Natural killer cell treated with Interleukin-12 subunit alpha and Interleukin-12 subunit beta and Interleukin-15 and Interleukin-18, amount 100 ng/mL, for 72 hours (primary cell): ENCODE measurements around the gene TFR2. TPM values are rescaled to one million over a fixed set of nuclear protein-coding genes. Genes with fewer than 3 reads are reported as not detected.

Source experiments
- ATAC-seq, 2 donors: fragments of 150-1000 bp; cut with Tn5 transposase in 1 of 2; sonication (Bioruptor Pico), chemical (Tn5 transposase) in 1 of 2; 2 replicates each; pipeline ENCODE4 v1.10.0; 2021
- DNase-seq: peaks from one replicate; pipeline ENCODE4 v3.0.0; 2022; ENCODE audit warnings: low spot score
- H3K27ac Mint-ChIP-seq, 2 donors: 1 replicate in 1 of 2; 2 replicates in 1 of 2; pipeline ENCODE4 v1.8.0; 2022; ENCODE audit warnings: mixed read lengths in 2 of 2, mild to moderate bottlenecking in 1 of 2, moderate library complexity in 1 of 2
- H3K27me3 Mint-ChIP-seq, 2 donors: 1 replicate in 1 of 2; 2 replicates in 1 of 2; pipeline ENCODE4 v1.8.0; 2022; ENCODE audit warnings: mixed read lengths in 2 of 2
- H3K36me3 Mint-ChIP-seq: one replicate; pipeline ENCODE4 v1.8.0; 2022; ENCODE audit warnings: mixed read lengths
- H3K4me1 Mint-ChIP-seq, 2 donors: 1 replicate in 1 of 2; 2 replicates in 1 of 2; pipeline ENCODE4 v1.8.0; 2022; ENCODE audit warnings: low read depth in 2 of 2, mixed read lengths in 2 of 2, mild to moderate bottlenecking in 1 of 2
- H3K4me3 Mint-ChIP-seq: one replicate; pipeline ENCODE4 v1.8.0; 2022; ENCODE audit warnings: mixed read lengths
- H3K9me3 Mint-ChIP-seq: 2 replicates; pipeline ENCODE4 v1.8.0; 2022; ENCODE audit warnings: mixed read lengths
- total RNA-seq, 2 donors: library from RNA; stranded (reverse); gene quantifications; one replicate each; pipeline ENCODE4 v1.2.3, GENCODE V29; 2022

The TFR2 gene
- total RNA-seq, 2 donors from 2014 or later, result 10.1 to 34.1 TPM

DNA sequence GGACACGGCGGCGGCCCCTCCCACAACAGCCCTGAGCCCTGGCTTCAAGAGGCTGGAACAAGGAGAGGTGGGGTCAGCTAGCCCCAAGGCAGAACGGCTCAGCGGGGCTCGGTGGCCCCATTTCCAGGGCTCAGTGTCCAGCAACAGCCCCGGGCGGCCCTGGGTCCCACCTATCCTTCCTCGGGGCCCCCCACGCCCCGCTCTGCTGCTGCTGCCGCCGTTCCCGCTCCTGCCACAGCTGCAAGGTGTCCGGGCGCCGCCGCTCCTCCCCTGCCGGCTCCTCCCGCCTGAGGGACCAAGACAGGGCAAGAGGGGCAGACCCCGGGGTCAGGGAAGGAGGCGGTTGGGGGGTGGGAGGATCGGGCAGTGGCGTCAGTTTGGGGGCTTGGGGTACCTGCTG lies 64.2 kb downstream of the TFR2 start:
- DNase-seq, result peak; percentile 60
- Mint-ChIP-seq H3K27me3 (no peaks in the 10 kb centered on the region), H3K4me3 (no peak overlapping the region), H3K9me3 (no peaks in the 10 kb centered on the region), H3K27ac (no peak overlapping the region), H3K4me1 (no peaks in the 10 kb centered on the region), H3K36me3 (no peaks in the 10 kb centered on the region)
- no peak for ATAC-seq

DNA sequence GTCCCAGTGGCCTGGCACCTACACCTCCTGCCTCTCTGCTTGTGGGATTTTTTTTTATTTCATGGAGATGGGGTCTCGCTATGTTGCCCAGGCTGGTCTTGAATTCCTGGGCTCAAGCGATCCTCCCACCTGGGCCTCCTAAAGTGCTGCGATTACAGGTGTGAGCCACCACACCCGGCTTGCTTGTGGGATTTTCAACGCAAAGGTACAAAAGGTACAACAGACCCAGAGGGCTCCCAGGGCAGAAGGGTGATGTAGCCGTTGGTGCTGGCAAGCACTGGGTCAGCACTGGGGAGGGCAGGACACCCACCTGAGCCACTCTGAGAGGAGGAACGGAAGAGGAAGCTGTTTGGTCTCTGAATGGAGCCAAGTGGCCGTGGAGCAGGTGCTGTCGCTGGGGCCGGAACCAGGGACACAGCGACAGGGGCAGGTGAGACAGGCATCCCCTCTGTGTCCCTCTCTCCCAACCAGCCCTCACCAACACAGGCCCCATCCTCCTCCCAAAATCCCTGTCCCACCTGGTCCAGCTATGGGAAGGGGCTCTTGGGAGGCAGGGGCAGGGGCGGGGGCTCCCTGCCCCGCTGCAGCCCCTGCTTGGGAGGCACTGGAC lies 64.9 kb downstream of the TFR2 start:
- no peaks in the 10 kb centered on the region for H3K27me3 Mint-ChIP-seq
- no peaks in the 10 kb centered on the region for H3K4me1 Mint-ChIP-seq
- no peaks in the 10 kb centered on the region for H3K36me3 Mint-ChIP-seq
- no peak overlapping the region for H3K27ac Mint-ChIP-seq
- DNase-seq (peak; percentile 56), ATAC-seq (no peak)
- no peaks in the 10 kb centered on the region for H3K9me3 Mint-ChIP-seq
- no peak overlapping the region for H3K4me3 Mint-ChIP-seq

DNA sequence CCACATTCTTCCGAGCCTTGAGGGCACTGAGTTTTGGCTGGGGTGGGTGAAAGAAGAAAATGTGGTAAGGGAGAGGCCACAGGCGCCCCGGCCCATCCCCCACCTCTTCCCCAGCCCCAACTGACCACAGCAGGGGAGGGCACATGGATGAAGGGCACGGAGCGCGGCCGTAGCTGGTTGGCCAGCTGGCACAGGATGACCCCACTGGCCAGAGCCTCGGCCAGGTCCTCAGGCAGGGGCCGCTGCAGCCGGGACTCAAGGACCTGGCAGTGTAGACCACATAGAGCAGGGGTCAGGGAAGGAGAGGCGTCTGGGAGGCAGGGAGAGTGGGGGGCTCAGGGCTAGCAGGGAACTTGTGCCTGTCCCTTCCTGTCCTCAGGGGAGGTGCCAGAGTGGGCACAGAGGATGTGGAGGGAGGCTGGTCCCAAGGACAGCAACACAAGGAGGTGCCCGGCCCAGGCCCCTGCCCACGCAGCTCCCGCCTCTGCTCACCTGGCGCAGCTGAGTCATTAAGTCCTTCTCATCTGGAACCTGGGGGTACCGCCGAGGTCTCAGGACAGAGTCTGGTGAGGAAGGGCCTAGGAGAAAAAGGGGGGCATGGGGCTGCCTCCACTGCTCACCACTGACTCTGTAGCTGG lies 65.5 kb downstream of the TFR2 start:
- no peak overlapping the region for H3K4me3 Mint-ChIP-seq
- H3K27me3 Mint-ChIP-seq, result no peaks in the 10 kb centered on the region
- ATAC-seq (no peak), DNase-seq (peak; percentile 45)
- H3K4me1 Mint-ChIP-seq, result no peaks in the 10 kb centered on the region
- H3K36me3 Mint-ChIP-seq, result no peaks in the 10 kb centered on the region
- no peaks in the 10 kb centered on the region for H3K9me3 Mint-ChIP-seq
- H3K27ac Mint-ChIP-seq, result no peak overlapping the region

DNA sequence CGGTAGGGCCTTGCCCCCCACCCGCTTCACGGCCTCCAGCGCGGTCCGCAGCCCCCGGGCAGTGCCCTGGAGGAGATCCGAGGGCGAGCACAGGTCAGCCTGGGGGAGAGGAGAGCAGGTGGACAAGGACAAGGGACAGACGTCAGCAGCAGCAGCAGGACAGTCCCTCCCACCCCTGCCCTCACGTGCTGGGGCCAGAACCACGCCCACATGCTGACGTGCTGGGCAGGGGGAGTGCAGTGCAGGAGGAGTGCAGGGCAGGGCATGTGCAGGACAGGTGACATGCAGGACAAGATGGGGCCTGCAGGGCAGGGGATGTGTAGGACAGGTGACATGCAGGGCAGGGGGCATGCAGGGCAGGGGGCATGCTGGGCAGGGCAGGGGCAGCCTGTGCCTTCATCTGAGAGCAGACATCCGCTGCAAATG lies 66.1 kb downstream of the TFR2 start:
- no peaks in the 10 kb centered on the region for H3K9me3 Mint-ChIP-seq
- no peaks in the 10 kb centered on the region for H3K4me1 Mint-ChIP-seq
- no peaks in the 10 kb centered on the region for H3K27me3 Mint-ChIP-seq
- peak; percentile 57 for DNase-seq
- H3K36me3 Mint-ChIP-seq, result no peaks in the 10 kb centered on the region
- H3K27ac Mint-ChIP-seq, result no peak overlapping the region
- H3K4me3 Mint-ChIP-seq, result no peak overlapping the region
- no peak for ATAC-seq

DNA sequence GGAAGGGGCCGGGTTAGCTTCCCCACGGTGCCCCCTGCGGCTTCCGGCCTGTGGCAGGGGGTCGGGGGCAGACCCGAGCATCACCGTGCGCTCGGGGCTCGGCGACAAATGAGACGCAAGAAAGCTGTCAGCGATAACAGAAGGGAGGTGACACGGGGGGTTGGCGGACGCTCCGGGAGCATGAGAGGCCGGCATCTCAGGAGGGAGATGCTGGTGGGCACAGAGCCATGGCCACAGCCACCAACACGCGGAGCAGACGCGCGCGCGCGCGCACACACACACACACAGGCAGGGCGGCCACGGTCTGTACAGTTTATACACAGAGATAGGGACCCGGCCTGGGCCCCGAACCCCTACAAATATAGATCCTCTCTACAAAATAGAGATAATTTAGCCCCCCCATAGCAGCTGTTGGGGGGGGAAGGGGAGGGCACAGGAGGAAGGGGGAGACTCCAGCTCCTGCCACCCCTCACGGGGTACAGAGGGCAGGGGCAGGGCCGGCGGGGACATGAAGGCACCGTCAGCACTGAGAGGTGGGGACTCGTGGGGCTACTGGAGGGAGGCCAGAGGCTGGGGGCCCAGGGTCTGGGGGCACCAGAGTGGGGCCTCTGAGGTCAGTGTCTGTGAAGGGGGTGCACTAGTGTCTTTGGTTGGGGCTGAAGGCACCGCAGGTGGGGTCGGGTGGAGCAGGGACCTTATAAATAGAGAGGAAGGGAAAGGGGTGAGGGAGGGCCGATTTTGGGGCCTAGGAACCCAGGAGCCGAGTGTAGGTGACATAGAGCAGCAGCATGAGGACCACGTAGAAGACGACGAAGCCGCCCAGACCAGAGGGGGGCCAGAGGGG lies 66.8 kb downstream of the TFR2 start:
- Mint-ChIP-seq H3K27ac (no peak overlapping the region), H3K9me3 (no peaks in the 10 kb centered on the region), H3K4me1 (no peaks in the 10 kb centered on the region), H3K36me3 (no peaks in the 10 kb centered on the region), H3K27me3 (no peaks in the 10 kb centered on the region), H3K4me3 (no peak overlapping the region)
- no peak for ATAC-seq
- peak; percentile 56 for DNase-seq

DNA sequence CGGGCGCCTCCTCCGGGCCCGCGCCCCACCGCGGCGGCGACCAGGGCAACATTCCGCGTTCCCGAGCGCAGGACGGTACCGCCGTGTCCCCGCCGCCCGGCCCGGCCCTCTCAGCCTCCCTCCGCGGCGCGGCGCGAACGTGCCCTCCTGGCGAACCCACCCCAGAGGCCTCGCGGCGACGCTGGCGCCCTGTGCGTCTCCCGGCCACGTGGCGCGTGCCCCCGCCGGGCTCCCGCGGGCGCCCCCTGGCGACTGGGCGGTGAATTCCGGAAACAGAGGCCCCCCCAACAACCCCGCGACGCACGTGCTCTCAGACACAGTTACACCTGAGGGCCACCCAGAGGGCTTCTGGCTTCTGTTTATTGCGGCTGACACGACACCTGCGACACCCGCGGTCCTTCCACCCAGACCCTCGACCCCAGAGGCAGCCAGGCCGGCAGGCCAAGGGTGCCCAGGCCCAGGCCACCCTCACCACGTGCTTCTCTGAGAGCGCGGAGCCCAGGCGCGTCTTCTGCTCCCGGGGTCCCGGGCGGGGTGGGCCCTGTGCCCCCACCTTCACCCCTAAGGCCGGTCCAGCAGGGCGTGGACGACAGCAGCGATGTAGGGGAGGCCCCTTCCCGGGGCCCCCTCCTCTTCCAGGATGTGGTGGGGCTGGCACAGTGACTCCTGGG lies 67.5 kb downstream of the TFR2 start, which contains the start of gene SAP25:
TSS of gene SAP25 (minus strand) at position 210 of the 671 bp plus-strand sequence. CDS start at position 52, 158 bp downstream.
- no peaks in the 10 kb centered on the region for H3K36me3 Mint-ChIP-seq
- peaks cover 4 to 7% of the 10 kb centered on the region in 2 donors for H3K4me1 Mint-ChIP-seq
- no peak within 1 kb of the TSS for H3K4me3 Mint-ChIP-seq
- H3K9me3 Mint-ChIP-seq, result no peaks in the 10 kb centered on the region
- ATAC-seq, result no peak
- H3K27me3 Mint-ChIP-seq, result no peaks in the 10 kb centered on the region
- no peak within 1 kb of the TSS for H3K27ac Mint-ChIP-seq
- peak; percentile 60 for DNase-seq

DNA sequence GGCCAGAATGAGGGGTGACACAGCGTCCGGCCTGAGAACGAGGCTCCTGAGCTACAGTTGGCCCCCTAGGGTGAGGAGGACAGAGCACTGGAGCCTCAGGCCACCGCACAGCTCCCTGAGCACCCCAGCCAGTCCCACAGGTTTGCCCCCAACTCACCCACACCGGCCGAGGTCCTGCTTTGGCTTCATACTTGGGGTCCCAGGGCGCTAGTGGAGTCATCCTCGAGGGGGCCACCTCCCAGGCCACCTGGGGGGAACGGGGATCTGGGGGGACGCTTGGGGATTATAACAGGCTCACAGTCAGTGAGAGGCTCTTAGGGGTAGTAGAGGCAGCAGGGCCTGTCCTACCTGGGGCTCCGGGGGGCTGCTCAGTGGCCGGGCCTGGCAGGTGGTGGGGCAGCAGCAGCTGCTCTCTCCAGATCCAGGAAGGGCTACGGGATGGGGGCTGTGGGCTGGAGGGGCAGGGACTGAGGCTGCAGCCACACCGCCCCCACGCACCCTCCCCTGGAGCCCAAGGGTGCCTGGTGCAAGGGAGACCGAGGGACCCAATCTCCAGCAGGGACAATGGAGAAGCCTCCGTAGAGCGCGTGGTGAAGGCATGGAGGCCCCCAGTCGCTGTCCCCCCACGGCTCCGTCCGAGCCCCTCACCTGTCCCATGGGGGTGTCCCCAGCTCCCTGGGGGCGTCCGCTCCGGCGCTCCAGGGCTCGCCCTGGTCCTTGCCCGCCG lies 68.2 kb downstream of the TFR2 start:
- Mint-ChIP-seq H3K9me3 (no peaks in the 10 kb centered on the region), H3K36me3 (no peaks in the 10 kb centered on the region), H3K27ac (no peak overlapping the region), H3K4me3 (no peak overlapping the region), H3K27me3 (no peaks in the 10 kb centered on the region), H3K4me1 (peaks cover 8 to 12% of the 10 kb centered on the region in 2 donors)
- peak; percentile 59 for DNase-seq
- ATAC-seq, result no peak

DNA sequence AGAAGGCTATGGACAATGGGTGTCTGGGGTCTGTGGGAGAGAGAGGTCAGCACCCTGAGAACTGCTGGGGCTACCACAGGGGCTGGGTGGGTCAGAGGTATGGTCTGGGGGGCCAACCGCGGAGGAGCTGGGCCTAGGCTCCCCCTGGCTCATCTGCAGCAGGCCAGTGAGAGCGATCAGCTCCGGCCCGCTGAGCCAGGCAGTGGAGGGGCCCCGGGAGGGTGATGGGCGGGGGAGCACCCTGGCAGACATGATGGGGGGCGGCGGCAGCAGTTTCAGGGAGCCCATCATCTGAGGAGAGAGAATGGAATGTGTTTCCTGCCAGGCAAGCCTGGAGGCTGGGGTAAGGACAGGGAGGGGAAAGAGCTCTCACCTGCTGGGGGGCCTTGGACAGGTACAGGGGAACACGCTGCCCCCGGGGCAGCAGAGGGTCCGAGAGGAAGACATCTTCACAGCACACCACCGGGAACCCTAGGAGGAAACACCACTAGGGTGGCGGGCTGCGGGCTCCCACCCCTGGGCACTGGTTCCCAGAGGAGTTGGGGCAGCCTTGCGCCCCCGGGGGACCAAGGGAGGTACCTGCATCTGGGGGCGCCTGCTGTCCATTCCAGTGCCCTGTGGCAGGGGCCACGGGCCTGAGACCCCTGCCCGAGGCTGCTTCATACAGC lies 68.9 kb downstream of the TFR2 start:
- DNase-seq (peak; percentile 51), ATAC-seq (no peak)
- no peaks in the 10 kb centered on the region for H3K27me3 Mint-ChIP-seq
- peaks cover 11 to 12% of the 10 kb centered on the region in 2 donors for H3K4me1 Mint-ChIP-seq
- H3K9me3 Mint-ChIP-seq, result no peaks in the 10 kb centered on the region
- H3K36me3 Mint-ChIP-seq, result no peaks in the 10 kb centered on the region
- no peak overlapping the region for H3K27ac Mint-ChIP-seq
- H3K4me3 Mint-ChIP-seq, result no peak overlapping the region

DNA sequence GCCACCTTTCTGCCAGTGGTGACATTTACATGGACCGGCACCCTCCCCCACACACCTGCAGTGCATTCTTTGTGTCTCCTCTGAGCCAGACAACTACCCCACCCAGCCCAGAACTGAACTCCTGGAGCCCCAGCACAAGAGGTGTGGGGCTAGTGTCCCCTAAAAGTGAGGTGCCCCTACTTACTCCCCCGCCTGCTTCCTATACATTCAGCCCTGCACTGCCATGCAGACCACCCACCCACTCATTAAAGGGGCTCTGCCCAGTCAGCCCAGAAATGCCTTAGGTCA lies 69.6 kb downstream of the TFR2 start:
- Mint-ChIP-seq H3K36me3 (no peaks in the 10 kb centered on the region), H3K4me1 (peaks cover 11 to 12% of the 10 kb centered on the region in 2 donors), H3K27ac (no peak overlapping the region), H3K4me3 (no peak overlapping the region), H3K9me3 (no peaks in the 10 kb centered on the region), H3K27me3 (no peaks in the 10 kb centered on the region)
- DNase-seq, result no peak
- ATAC-seq, result no peak

DNA sequence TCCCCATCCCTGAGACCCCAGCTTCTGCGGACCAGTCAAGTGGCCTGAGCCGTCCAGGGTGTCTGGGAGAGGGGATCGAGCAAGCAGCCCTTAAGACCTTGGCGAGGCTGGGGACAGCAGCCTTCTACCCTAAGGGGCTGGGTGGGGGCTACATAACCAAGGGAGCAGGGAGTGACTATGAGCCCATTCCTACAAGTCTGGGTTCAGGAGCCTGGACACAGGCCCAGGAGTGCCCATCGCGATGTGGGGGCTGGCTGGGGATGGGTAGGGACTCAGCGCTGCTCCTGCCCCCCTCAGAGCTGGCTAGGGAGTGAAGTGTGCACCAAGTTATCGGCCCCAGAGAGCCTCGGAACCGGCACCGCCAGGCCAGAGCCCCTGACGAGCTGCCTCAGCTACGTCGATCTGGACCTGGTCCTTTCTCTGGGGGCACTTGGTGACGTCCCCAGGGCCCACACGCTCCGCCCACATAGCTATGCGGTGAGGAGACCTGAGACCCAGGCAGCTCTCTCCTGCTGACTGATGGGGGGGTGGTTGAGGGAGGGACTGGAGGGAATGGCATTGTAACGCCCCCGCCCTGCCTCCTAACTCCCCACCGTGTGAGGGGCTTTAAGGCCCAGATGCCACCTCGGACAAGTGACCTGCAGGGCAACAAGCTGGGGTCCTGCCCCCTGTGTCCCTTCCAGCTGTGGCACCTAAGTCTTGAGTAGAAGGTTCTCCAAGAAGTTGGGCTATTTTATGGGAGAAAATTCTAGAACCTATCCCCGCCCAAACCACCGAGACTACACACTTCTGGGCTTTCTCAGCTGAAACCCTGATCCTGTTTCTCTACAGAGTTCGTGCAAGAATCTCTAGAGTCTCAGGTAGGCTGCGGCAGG lies 70.2 kb downstream of the TFR2 start:
- ATAC-seq, result no peak

More for the DNA sequence above, 70.2 kb downstream of the TFR2 start:
- peaks cover 11 to 12% of the 10 kb centered on the region in 2 donors for H3K4me1 Mint-ChIP-seq
- no peaks in the 10 kb centered on the region for H3K27me3 Mint-ChIP-seq
- peak; percentile 59 for DNase-seq
- no peak overlapping the region for H3K27ac Mint-ChIP-seq
- H3K4me3 Mint-ChIP-seq, result no peak overlapping the region
- H3K36me3 Mint-ChIP-seq, result no peaks in the 10 kb centered on the region
- no peaks in the 10 kb centered on the region for H3K9me3 Mint-ChIP-seq
